Measurements from ENCODE around the gene ECSCR. TPM values are rescaled to one million over a fixed set of nuclear protein-coding genes. Genes with fewer than 3 reads are reported as not detected.
A peak's percentile ranks its signal among the peaks of the same experiment; 100 is the strongest.

The ECSCR gene
- total RNA-seq, 6 experiments from 2014 or later, result 1.2 to 5.1 (median 2.3) TPM

DNA sequence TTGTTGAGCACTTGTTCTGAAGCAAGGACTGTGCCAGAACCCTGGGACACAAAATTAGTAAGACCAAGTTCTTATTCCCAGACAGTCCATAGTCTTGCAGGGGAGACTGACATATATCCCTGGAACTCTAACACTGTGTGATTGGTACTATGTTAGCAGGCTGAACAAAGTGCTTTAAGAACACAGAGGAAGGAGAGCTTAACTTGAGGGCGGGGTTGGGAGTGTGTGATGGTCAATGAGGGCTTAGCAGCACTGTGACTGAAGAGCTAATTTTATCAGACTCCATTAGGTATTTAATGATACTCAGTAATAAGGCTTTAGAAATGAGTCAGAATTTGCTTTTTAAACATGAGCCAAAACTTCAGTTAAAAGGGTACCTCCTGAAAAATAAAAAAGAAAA is 43.8 kb downstream of the ECSCR start:
- no peaks in the 10 kb centered on the region for H3K9me3 ChIP-seq
- WGBS (ENCODE audit: insufficient coverage, low coverage, low lambda C conversion rate, missing lambda C conversion rate), result 75% methylated on average over 1 of the region's 1 CpG
- H3K4me3 ChIP-seq, result no peak overlapping the region
- no peaks in the 10 kb centered on the region for H3K36me3 ChIP-seq
- ATAC-seq (no peak), DNase-seq (no peak)
- TF ChIP-seq, protein P1, sequence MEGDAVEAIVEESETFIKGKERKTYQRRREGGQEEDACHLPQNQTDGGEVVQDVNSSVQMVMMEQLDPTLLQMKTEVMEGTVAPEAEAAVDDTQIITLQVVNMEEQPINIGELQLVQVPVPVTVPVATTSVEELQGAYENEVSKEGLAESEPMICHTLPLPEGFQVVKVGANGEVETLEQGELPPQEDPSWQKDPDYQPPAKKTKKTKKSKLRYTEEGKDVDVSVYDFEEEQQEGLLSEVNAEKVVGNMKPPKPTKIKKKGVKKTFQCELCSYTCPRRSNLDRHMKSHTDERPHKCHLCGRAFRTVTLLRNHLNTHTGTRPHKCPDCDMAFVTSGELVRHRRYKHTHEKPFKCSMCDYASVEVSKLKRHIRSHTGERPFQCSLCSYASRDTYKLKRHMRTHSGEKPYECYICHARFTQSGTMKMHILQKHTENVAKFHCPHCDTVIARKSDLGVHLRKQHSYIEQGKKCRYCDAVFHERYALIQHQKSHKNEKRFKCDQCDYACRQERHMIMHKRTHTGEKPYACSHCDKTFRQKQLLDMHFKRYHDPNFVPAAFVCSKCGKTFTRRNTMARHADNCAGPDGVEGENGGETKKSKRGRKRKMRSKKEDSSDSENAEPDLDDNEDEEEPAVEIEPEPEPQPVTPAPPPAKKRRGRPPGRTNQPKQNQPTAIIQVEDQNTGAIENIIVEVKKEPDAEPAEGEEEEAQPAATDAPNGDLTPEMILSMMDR (IDR thresholded peaks at IDR 0.05), result no peak
- no peak for TF ChIP-seq POLR2A (IDR thresholded peaks at IDR 0.05)
- H3K4me1 ChIP-seq, result no peaks in the 10 kb centered on the region
- intact Hi-C loops (cut with DNase I), result no loop called here
- no peaks in the 10 kb centered on the region for H3K27me3 ChIP-seq
- H3K27ac ChIP-seq, result no peak overlapping the region

DNA sequence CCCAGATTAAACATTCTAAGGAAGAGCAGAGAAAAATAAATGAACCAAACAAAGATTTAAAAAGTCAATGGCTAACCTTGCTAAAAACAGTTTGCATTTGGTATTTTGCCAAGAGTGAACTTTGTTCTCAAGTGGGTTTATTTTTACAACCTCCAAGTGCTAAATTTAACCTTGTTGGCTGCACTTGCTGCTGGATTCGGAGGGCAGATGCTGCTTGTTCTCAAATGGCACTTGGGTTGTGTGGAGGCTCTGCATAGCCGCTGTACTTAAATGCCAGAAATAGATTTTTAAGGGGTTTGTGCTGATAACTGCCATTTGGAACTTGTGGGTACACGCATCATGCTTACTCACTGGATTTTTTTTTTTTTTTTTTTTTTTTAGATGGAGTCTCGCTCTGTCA is 45.3 kb downstream of the ECSCR start:
- intact Hi-C loops (cut with DNase I), result no loop called here
- no peak for TF ChIP-seq POLR2A (IDR thresholded peaks at IDR 0.05)
- TF ChIP-seq, protein P1 (IDR thresholded peaks at IDR 0.05), result no peak
- H3K9me3 ChIP-seq, result no peaks in the 10 kb centered on the region
- ATAC-seq, result no peak
- no peaks in the 10 kb centered on the region for H3K4me1 ChIP-seq
- no peaks in the 10 kb centered on the region for H3K27me3 ChIP-seq
- WGBS (ENCODE audit: insufficient coverage, low coverage, low lambda C conversion rate, missing lambda C conversion rate), result 35% methylated on average over 3 of the region's 4 CpGs
- no peaks in the 10 kb centered on the region for H3K36me3 ChIP-seq
- peak in 1 of 3 donors; percentile 23 for DNase-seq
- no peak overlapping the region for H3K4me3 ChIP-seq
- no peak overlapping the region for H3K27ac ChIP-seq

DNA sequence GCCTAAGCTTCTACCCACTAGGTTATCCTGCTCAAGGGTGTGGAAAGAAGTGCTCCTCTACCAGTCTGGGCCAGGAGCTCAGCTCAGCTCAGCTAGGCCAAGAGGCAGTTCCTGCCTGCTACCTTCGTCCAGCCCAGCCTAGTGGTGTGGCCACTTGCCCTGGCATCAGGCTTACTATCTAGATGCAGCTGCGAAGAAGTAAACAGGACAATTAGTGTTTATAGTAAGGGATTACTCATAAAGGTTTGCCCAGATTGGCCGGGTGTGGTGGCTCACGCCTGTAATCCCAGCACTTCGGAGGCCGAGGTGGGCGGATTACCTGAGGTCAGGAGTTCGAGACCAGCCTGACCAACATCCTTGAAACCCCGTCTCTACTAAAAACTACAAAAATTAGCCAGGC is 45.9 kb downstream of the ECSCR start:
- Histone ChIP-seq H3K9me3 (no peaks in the 10 kb centered on the region), H3K4me3 (no peak overlapping the region), H3K27ac (no peak overlapping the region), H3K4me1 (no peaks in the 10 kb centered on the region), H3K27me3 (no peaks in the 10 kb centered on the region), H3K36me3 (no peaks in the 10 kb centered on the region)
- WGBS (ENCODE audit: insufficient coverage, low coverage, low lambda C conversion rate, missing lambda C conversion rate), result 80% methylated on average over 8 of the region's 9 CpGs
- intact Hi-C loops (cut with DNase I), result no loop called here
- DNase-seq (peak in 1 of 3 donors; percentile 28), ATAC-seq (no peak)
- TF ChIP-seq, protein P1 (IDR thresholded peaks at IDR 0.05), result no peak
- TF ChIP-seq POLR2A (IDR thresholded peaks at IDR 0.05), result no peak

DNA sequence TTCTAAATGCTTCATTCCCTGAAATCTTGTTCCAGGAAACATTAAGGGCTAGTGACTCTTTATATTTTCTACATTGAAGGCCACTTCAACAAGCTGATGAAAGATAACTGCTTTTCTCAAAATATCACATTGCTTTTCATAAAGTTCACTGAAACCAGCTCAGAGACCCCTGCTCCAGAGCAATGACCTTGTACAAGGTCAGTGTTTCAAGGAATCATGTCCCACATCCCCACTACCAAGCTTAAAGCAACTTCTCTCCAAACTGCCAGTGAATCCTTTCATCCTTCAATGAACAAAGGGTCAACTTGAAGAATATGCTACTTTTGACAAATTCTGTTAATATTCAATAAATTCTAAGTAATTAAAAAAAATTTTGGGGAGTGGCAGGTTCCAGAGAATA is 46.7 kb downstream of the ECSCR start:
- Histone ChIP-seq H3K4me1 (no peaks in the 10 kb centered on the region), H3K36me3 (no peaks in the 10 kb centered on the region), H3K27me3 (no peaks in the 10 kb centered on the region), H3K4me3 (no peak overlapping the region), H3K27ac (no peak overlapping the region), H3K9me3 (no peaks in the 10 kb centered on the region)
- ATAC-seq (no peak), DNase-seq (no peak)
- intact Hi-C loops (cut with DNase I), result no loop called here
- no peak for TF ChIP-seq POLR2A (IDR thresholded peaks at IDR 0.05)
- TF ChIP-seq, protein P1 (IDR thresholded peaks at IDR 0.05), result no peak

DNA sequence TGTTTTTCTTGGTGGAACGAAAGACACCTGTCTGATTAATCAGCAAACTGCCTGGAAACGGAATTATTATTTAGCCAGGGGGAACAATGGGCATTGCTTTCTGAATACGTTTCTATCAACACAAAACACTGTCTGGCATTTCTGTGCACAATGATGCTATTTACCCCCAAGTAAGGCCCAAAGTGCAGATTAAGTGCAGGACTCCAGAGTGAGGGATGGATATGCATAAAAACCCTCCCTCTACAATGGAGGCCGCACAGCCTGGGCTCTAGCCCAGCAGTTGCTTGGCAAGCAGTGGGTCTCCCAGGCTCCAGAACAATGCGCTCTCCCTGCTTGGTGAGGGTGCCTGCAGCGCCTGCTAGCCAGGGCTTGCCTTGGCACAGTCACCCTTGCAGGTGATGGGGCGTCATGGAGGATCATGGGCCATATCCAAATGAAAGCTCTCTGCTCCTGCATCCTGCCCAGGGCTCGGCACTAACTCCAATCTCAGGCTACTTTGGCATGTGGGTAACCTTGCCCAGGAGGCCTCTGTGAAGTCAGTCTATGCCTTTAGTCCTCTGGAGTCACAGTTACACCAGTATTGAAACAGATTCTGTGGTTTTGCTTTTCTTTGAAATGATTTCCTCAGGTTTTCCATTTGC is 47.2 kb downstream of the ECSCR start:
- DNase-seq (peak in 1 of 3 donors; percentile 39), ATAC-seq (no peak)
- Histone ChIP-seq H3K36me3 (no peaks in the 10 kb centered on the region), H3K9me3 (no peaks in the 10 kb centered on the region), H3K4me1 (no peaks in the 10 kb centered on the region), H3K4me3 (no peak overlapping the region), H3K27ac (no peak overlapping the region), H3K27me3 (no peaks in the 10 kb centered on the region)
- TF ChIP-seq, protein P1 (IDR thresholded peaks at IDR 0.05), result no peak
- TF ChIP-seq POLR2A (IDR thresholded peaks at IDR 0.05), result no peak
- WGBS (ENCODE audit: insufficient coverage, low coverage, low lambda C conversion rate, missing lambda C conversion rate), result 69% methylated on average over 3 of the region's 8 CpGs
- intact Hi-C loops (cut with DNase I), result no loop called here

All from right lobe of liver (tissue), 6 donors.